ENCODE data around the gene PIGU.

- TF ChIP-seq NR2C2 (CRISPR knock-in tag; IDR thresholded peaks at IDR 0.05; ENCODE audit: borderline replicate concordance), result no peak
- no peak for TF ChIP-seq TIGD3 (CRISPR knock-in tag; IDR thresholded peaks at IDR 0.05; ENCODE audit: borderline replicate concordance)
- TF ChIP-seq ZFX (CRISPR knock-in tag; IDR thresholded peaks at IDR 0.05; ENCODE audit: low read depth), result no peak
- TF ChIP-seq NR1H2 (CRISPR knock-in tag; IDR thresholded peaks at IDR 0.05; ENCODE audit: borderline replicate concordance, low read depth), result no peak
- no peak for TF ChIP-seq POLR2AphosphoS5 (IDR thresholded peaks at IDR 0.05; ENCODE audit: low read depth, low read length)
Observed at GRCh38 chr20:34607066-34607465, 69.8 kb downstream of the PIGU start.
